NT2/D1 (cell line): Measurements from ENCODE around the gene BTLA.

Experiments
- SUZ12 ChIP-seq: IDR thresholded peaks from 2 replicates; pipeline ENCODE4 v1.6.1; 2011; ENCODE audit not compliant: insufficient read length, insufficient read depth; ENCODE audit errors: extremely low read depth
- YY1 ChIP-seq: IDR thresholded peaks from 2 replicates; pipeline ENCODE4 v1.6.1; 2011; ENCODE audit not compliant: insufficient read length, insufficient read depth
- ZNF274 ChIP-seq: IDR thresholded peaks from 2 replicates; pipeline ENCODE4 v1.6.1; 2011; ENCODE audit warnings: mild to moderate bottlenecking, low read depth, low read length

DNA sequence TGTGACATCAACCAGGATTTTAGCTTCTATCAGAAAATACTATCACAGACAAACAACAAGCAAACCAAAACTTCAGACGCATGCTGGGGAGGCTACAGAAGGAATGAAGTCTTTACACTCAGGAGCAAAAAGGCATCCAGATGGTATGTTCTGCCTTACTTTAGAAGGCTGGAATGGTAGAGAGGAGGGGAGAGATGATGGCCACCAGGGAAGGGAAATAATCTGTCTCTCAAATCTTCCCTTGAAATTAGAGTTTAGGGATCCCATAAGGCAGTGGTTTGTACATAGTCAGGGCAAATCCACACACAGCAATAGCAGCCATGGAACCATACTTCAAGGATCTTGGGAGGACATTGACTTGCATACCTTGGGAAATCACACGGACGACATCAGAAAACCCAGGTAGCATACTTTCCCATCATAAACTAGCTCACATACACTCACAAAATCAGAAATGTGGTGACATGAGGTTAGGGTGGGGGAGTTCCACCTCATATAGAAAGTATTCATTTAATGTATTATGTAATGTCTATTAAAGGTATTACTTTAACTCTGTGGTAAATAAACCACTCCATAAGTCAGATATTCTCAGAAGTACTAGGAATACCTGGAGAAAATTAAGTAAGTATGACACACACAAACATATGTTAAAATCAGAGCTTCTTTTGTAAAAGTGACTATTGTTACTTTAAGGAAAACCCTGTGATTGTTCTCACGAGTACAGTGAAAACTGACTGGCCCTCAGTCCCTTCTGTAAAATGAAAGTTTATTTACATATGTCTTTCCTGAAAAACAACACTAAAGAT lies 9.4 kb downstream of the BTLA start:
- no peak for TF ChIP-seq YY1
- no peak for TF ChIP-seq ZNF274
- TF ChIP-seq SUZ12 = no peak
